Measurements from ENCODE around the gene TBC1D1. TPM values are rescaled to one million over a fixed set of nuclear protein-coding genes. Genes with fewer than 3 reads are reported as not detected.

Gene TBC1D1
- total and polyA plus RNA-seq, 2 donors (not counting 3 experiments of a cell fraction or from before 2014, with no cell fraction given): 63.5 to 116 TPM

GRCh38 chr4:38071801-38072431, 181.0 kb downstream of the TBC1D1 start:
- FAIRE-seq (no peak), DNase-seq (ENCODE audit: low read depth, low spot score) (no peak)
- CTCF ChIA-PET: interaction anchor here (1.6 kb wide), 1 partner anchor 710 kb away, joined by 3 read pairs; the partner anchor contains the start of gene TLR10
- POLR2A ChIA-PET: no interaction called here
- no TSS peak for BruUV-seq (replicated peaks)
- Histone ChIP-seq H3K27ac (ENCODE audit: insufficient read depth, low read depth, low read length) (no peak overlapping the region), H3K4me2 (ENCODE audit: insufficient read depth, low read length) (no peak overlapping the region), H4K20me1 (replicated peaks; ENCODE audit: control insufficient read depth, extremely low read depth, insufficient read depth, low read length) (no peaks in the 10 kb centered on the region), H2AFZ (ENCODE audit: low read depth, low read length) (no peak overlapping the region), H3K4me3 (replicated peaks in 1 of 3; ENCODE audit: insufficient read depth in 1 of 3, low read depth in 1 of 3, low read length in 3 of 3) (no peak overlapping the region), H3K4me1 (ENCODE audit: control insufficient read depth, extremely low read depth, insufficient read depth, low read length) (peaks cover 20% of the 10 kb centered on the region), H3K36me3 (ENCODE audit: control insufficient read depth in 2 of 2, extremely low read depth in 1 of 2, insufficient read depth in 2 of 2, low read length in 2 of 2) (no peaks in the 10 kb centered on the region), H3K9me1 (replicated peaks; ENCODE audit: control insufficient read depth, extremely low read depth, insufficient read depth, low read length) (no peaks in the 10 kb centered on the region), H3K27me3 (ENCODE audit: control insufficient read depth in 2 of 2, insufficient read depth in 2 of 2, low read length in 2 of 2) (no peaks in the 10 kb centered on the region), H3K9me3 (replicated peaks; ENCODE audit: control insufficient read depth, insufficient read depth, low read length) (no peaks in the 10 kb centered on the region), H3K79me2 (ENCODE audit: control insufficient read depth, insufficient read depth, low read length) (no peaks in the 10 kb centered on the region), H3K9ac (replicated peaks; ENCODE audit: extremely low read depth, insufficient read depth, low read length) (no peak overlapping the region)
- dilution Hi-C loops (cut with MboI; ENCODE audit: extremely low pct_ligation_motif_present, low sequenced_read_pairs): no loop called here
- TF ChIP-seq, protein P1, sequence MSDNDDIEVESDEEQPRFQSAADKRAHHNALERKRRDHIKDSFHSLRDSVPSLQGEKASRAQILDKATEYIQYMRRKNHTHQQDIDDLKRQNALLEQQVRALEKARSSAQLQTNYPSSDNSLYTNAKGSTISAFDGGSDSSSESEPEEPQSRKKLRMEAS (IDR thresholded peaks at IDR 0.05; ENCODE audit: insufficient read depth, insufficient read length): no peak
- TF ChIP-seq POLR2AphosphoS5 (IDR thresholded peaks at IDR 0.05; ENCODE audit: insufficient read depth, low read depth, low read length): no peak
- no peak for TF ChIP-seq CTCF (IDR thresholded peaks at IDR 0.05; ENCODE audit: extremely low read depth in 1 of 2, insufficient read depth in 1 of 2, low read depth in 1 of 2, low read length in 2 of 2)
- TF ChIP-seq MYC (IDR thresholded peaks at IDR 0.05; ENCODE audit: low read depth, low read length): no peak
- TF ChIP-seq FOS (IDR thresholded peaks at IDR 0.05; ENCODE audit: borderline replicate concordance, insufficient read depth, low read length): no peak
- TF ChIP-seq JUN (IDR thresholded peaks at IDR 0.05; ENCODE audit: borderline replicate concordance, insufficient read depth, insufficient read length, low read depth): no peak
- TF ChIP-seq GATA2 (IDR thresholded peaks at IDR 0.05; ENCODE audit: insufficient read depth, insufficient read length, low read depth, low read length): no peak
- no peak for TF ChIP-seq POLR2A (IDR thresholded peaks at IDR 0.05; ENCODE audit: low read depth, low read length)
- no peak for TF ChIP-seq EZH2 (IDR thresholded peaks at IDR 0.05; ENCODE audit: borderline replicate concordance, low read depth, low read length, severe bottlenecking)
- intact Hi-C loops (cut with micrococcal nuclease): no loop called here

All from endothelial cell of umbilical vein (primary cell).